GM18502 (cell line): ENCODE data around the gene VILL.
A peak's percentile ranks its signal among the peaks of the same experiment; 100 is the strongest.
"Not testable (repeated sequence)": the region's sequence is repeated elsewhere in the genome, so short reads cannot be mapped to it uniquely, and the experiment has no call there.

Experiments used
- ATAC-seq: cut with Tn5 transposase; IDR thresholded peaks from one replicate; pipeline ENCODE4 v1.9.1; 2021; ENCODE audit warnings: mild to moderate bottlenecking; ENCODE audit not compliant: unreplicated experiment, poor library complexity

The VILL gene

GRCh38 chr3:37963016-37963415, 27.6 kb upstream of the VILL start:
- ATAC-seq, result no peak

- ATAC-seq, result no peak
Observed at GRCh38 chr3:37963635-37964034, 27.0 kb upstream of the VILL start.

DNA sequence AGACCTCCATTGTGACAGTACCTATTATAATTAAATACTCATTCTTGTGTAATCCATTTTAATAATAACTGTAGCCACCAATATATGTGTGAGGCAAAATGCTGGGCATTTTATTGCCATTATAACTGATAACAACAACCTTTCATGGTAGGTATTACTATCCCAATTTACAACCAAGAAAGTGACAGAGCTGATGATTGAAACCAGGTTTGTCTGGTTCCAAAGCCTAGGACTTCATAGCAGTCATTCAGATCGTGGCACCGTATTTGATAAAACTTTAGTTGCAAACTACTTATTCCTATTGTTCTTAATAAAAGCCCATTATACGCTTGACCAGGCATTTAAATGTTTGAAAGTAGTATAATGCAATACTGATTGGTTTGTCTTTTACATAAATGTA, 26.4 kb upstream of the VILL start:
- no peak for ATAC-seq

DNA sequence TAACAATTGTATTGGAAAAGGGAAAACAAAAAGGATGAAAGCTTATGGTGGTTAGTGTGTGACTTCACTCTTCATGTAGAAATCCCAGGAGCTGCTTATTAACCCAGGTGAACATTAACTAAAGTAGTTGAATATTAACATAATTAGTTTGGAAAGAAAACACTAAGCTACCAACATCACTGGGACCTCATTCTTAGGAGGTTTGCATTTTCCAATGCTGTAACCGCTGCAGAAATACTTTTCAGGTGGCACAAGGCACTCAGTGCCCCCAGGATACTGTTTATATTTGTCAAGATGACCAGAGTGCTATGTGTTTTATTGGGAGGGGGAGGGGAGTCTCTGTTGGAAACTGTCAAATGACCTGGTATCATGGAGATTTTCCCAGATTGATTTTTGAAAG, 25.9 kb upstream of the VILL start:
- ATAC-seq, result no peak

DNA sequence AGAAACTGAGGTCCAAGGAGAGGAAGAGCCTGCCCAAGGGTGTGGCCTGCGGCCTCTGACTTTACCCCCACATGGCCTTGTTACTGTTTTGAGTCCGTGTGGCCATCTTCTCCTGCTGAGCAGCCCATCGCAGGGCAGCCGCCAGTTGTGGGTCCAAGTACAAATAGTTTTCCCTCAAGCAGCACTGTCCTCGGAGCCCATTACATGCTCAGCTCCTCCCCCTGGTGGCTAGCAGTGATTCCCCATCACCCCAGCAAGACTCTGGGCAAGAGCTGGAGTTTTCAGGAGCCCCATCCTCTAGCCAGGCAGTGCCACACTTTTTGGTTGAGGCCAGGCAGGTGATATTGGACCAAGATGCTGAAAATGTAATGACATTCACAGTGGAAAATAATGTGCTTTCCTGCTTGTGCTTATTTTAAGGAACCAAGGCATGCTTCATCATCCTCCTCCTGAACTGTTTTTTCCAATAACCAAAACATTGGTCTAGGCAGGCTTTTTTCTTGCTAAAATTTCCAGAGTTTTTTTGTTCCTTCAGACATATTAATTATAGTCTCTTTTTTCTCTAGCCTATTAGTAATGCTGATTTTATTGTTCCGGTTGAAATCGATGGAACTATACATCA, 23.2 kb upstream of the VILL start:
- ATAC-seq, result no peak

GRCh38 chr3:37968199-37968598, 22.4 kb upstream of the VILL start:
- ATAC-seq, result no peak

GRCh38 chr3:37968813-37969595, 21.6 kb upstream of the VILL start:
- ATAC-seq, result no peak

DNA sequence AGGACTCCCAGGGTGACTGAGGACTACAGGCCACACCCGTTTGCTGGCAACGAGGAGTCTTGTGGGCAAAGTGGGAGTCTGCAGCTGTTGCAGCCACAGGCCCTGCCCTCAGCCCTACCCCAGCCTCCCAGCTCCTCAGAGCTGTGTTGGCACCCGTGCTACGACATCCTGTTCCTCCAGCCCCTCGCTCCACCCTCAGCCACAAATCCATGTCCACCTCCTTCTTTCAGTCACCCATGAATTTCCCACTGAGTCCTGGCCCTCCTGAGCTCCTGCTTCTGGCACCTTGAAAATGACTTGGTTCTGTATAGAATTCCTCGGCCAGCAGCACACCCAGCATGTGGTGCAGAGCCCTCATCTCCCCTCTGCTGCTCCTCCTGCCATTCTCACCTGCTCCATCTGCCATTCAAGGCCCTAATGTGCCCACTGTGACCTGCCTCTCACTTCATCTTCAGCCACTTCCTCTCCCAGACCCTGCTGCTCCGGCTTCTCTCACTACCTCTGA, 20.9 kb upstream of the VILL start:
- no peak for ATAC-seq

- ATAC-seq, result no peak
Observed at GRCh38 chr3:37970802-37971201, 19.8 kb upstream of the VILL start.

DNA sequence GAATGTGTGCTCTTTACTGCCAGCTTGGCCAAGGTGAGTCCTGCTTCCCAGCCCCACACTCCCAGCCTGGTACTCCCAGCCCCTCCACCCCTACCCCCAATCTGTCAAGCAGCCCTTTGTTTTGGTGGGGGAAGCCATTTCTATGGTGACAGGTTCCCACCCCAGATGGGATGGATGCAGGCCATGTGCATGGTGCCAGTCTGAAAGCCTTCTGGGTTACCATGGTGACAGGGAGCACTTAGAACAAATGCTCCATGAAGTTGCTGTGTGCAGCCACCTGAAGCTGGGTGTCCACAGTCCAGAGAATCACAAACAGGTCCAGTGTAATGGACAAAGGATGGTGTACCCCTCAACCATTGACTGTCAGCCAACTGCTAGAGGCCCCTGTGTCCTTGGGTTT, 19.1 kb upstream of the VILL start:
- ATAC-seq, result no peak

GRCh38 chr3:37972056-37972455, 18.5 kb upstream of the VILL start:
- ATAC-seq, result not testable (repeated sequence)

GRCh38 chr3:37973246-37974054, 17.1 kb upstream of the VILL start:
- no peak for ATAC-seq

GRCh38 chr3:37974121-37975083, 16.2 kb upstream of the VILL start:
- peak; percentile 88 for ATAC-seq

DNA sequence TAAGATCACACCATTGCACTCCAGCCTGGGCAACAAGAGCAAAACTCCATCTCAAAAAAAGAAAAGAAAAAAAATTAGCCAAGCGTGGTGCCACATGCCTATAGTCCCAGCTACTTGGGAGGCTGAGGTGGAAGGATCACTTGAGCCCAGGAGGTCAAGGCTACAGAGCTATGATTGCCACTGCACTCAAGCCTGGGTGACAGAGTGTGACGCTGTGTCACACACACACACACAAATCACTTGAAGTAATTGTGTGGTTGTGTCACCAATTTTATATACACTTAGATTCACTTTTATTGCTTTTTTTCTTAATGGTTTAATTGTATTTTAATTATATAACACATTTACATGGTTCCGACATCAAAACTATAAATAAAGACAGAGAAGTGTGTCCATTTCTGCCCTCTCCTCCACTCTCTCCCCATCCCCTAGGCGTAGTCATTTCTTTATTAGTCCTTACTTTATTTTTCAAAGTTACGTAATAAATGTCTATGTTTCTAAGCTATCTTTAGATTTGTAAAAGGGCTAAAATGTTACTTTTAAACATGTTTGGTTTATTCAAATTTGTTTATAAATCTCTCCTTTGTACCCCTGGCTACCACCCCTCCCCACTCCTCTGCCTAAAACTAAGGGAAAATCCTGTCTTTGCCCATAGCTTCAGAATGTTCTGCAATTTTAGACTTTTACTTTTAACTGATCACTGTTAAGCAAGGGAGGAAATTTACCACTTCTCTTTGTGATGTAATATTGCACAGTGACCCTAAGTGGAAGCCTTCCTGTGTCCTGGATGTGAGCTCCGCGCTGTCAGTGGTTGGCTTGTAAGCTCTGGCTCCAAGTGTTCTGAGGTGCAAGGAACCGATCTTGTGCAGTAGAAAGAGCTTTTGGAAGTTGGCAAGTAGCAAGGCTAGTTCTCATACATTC, 10.8 kb upstream of the VILL start:
- no peak for ATAC-seq

DNA sequence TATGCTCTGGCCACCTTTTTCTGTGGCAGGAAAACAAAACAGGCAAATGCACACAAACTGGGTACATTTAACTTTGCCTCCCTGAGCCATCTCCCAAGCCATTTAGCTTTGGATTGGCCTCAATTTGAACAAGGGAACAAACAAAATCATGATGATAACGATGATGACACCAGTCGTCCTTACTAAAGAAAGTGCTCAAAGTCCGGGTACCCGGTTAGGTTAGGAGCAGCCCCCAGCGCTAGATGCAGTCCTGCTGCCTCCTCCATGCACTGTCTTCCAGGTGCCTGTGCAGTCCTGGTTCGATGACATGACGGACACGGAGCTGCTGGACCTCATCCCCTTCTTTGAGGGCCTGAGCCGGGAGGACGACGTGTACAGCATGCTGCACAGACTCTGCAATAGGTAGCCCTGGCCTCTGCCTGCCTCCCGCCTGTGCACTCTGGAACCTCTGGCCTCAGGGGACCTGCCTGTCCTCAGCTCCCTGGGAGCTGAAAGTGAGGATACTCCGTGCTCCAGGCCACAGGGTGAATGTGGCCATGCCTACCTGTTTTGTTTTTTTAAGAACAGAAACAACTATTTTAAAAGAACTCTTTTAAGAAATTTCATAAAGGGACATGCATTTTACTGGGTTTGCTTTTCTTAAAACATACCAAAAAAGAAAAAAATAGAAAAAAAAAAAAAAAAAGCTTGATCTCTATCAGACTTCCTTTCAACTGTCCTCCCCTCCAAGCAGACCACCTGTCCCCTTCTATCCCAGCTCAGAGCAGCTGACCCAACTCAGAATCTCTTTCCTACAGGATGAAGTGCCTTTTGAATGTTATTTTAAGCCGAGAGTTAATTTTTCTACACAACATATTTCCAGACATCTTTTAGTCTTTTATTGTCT, 9.9 kb upstream of the VILL start:
- no peak for ATAC-seq

GRCh38 chr3:37981348-37981664, 9.3 kb upstream of the VILL start:
- ATAC-seq, result no peak

DNA sequence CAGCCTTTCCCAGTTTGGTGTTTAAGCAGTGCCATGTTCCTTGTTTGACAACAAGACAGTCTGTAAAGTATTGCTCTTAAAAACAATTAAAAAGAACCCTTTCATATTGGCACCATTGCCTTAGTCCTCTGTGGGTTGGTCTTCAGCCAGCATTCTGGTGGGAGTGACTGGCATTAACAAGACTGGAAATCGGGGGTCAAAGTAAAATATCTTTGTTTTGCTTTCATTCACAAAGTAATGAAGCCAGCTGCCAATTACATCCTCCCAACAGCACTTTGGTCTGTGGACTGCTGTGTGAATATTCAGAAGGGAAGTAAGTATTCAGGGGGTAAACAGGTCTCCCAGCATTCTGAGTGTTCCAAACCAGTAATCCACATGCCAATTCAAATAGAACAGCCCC, 8.3 kb upstream of the VILL start:
- ATAC-seq, result no peak

- no peak for ATAC-seq
Observed at GRCh38 chr3:37984051-37984450, 6.5 kb upstream of the VILL start.
